Mammary epithelial cell (primary cell): Measurements from ENCODE around the gene CEACAM16.

Experiments used
- EZH2 ChIP-seq: IDR thresholded peaks from 2 replicates; pipeline ENCODE4 v1.6.1; 2012; ENCODE audit warnings: low read length, inconsistent platforms, borderline replicate concordance
- TF ChIP-seq, protein P1 (sequence below), 2 donors: IDR thresholded peaks in 1 of 2; conservative IDR thresholded peaks in 1 of 2; 2 replicates each; pipeline ENCODE4 v1.5.1; 2011 to 2012; ENCODE audit warnings: inconsistent platforms in 2 of 2, low read length in 2 of 2, mild to moderate bottlenecking in 2 of 2, control low read depth in 1 of 2, low read depth in 1 of 2; ENCODE audit not compliant: insufficient read depth in 1 of 2; ENCODE audit errors: extremely low read depth in 1 of 2

DNA sequence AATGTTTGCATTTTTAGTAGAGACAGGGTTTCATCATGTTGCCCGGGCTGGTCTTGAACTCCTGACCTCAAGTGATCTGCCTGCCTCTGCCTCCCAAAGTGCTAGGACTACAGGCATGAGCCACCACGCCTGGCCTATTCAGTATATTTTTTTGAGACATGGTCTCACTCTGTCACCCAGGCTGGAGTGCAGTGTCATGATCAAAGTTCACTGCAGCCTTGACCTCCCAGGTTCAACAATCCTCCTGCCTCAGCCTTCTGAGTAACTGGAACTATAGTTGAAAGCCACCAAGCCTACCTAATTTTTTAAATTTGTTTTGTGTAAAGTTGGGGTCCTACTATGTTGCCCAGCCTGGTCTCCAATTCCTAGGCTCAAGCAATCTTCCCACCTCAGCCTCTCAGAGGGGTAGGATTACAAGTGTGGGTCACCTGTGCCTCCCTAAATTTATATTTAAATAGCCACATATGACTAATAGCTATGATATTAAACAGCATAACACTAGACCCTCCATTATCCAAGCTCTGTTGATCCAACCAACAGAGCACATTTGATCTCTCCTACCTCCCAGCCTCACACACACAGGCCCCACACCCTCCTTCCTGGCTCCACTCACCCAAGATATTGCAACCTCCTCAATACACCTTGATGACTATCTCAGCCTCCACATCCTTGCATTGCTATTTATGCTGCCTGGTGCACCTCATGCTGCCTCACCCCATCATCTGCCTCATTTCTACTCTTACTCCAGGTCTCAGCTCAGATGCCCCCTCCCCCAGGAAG, 29.8 kb upstream of the CEACAM16 start:
- TF ChIP-seq, protein P1, sequence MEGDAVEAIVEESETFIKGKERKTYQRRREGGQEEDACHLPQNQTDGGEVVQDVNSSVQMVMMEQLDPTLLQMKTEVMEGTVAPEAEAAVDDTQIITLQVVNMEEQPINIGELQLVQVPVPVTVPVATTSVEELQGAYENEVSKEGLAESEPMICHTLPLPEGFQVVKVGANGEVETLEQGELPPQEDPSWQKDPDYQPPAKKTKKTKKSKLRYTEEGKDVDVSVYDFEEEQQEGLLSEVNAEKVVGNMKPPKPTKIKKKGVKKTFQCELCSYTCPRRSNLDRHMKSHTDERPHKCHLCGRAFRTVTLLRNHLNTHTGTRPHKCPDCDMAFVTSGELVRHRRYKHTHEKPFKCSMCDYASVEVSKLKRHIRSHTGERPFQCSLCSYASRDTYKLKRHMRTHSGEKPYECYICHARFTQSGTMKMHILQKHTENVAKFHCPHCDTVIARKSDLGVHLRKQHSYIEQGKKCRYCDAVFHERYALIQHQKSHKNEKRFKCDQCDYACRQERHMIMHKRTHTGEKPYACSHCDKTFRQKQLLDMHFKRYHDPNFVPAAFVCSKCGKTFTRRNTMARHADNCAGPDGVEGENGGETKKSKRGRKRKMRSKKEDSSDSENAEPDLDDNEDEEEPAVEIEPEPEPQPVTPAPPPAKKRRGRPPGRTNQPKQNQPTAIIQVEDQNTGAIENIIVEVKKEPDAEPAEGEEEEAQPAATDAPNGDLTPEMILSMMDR (conservative IDR thresholded peaks at IDR 0.05 in 1 of 2, IDR thresholded peaks at IDR 0.05 in 1 of 2; ENCODE audit: extremely low read depth in 1 of 2, insufficient read depth in 1 of 2, low read depth in 1 of 2, low read length in 2 of 2) = no peak
- TF ChIP-seq EZH2 = no peak
